Sigmoid colon (tissue), 7 donors: ENCODE results near the gene SYT9. TPM values are rescaled to one million over a fixed set of nuclear protein-coding genes. Genes with fewer than 3 reads are reported as not detected.

Source experiments
- DNase-seq: peaks from one replicate; pipeline ENCODE4 v3.0.0-alpha.2; 2019
- H3K27ac ChIP-seq, 4 donors: fragments of 200-600 bp; sonication (generic); one replicate each; pipeline ENCODE4 v1.5.1; 2016 to 2019; ENCODE audit warnings: mild to moderate bottlenecking in 1 of 4
- H3K27me3 ChIP-seq, 3 donors: fragments of 200-600 bp; sonication (generic); one replicate each; pipeline ENCODE4 v1.5.1; 2019; ENCODE audit warnings: mild to moderate bottlenecking in 1 of 3
- H3K36me3 ChIP-seq, 4 donors: fragments of 200-600 bp; sonication (generic); one replicate each; pipeline ENCODE4 v1.5.1; 2016 to 2019
- H3K4me1 ChIP-seq, 4 donors: fragments of 200-600 bp; sonication (generic); one replicate each; pipeline ENCODE4 v1.5.1; 2017 to 2019
- H3K4me3 ChIP-seq, 4 donors: fragments of 200-600 bp; sonication (generic); one replicate each; pipeline ENCODE4 v1.5.1; 2017 to 2019; ENCODE audit warnings: mild to moderate bottlenecking in 2 of 4, moderate library complexity in 1 of 4
- H3K9me3 ChIP-seq, 4 donors: fragments of 200-600 bp in 3 of 4; sonication (generic) in 3 of 4; one replicate each; pipeline versions ENCODE4 v1.5.1 to v1.6.1; 2013 to 2019
- CTCF ChIP-seq, 4 experiments: fragments of 450-650 bp in 3 of 4; fragments of 200-600 bp in 1 of 4; IDR thresholded peaks; one replicate each; pipeline ENCODE4 v1.5.1; 2016 to 2019; ENCODE audit warnings: antibody characterized with exemption in 4 of 4, mild to moderate bottlenecking in 3 of 4, moderate library complexity in 2 of 4
- EP300 ChIP-seq, 4 donors: sonication (generic); formaldehyde crosslinking; IDR thresholded peaks; one replicate each; pipeline ENCODE4 v1.6.1; 2017; ENCODE audit warnings: antibody characterized with exemption in 4 of 4
- POLR2A ChIP-seq, 2 donors: fragments of 450-650 bp; IDR thresholded peaks; one replicate each; pipeline ENCODE4 v1.6.1; 2016; ENCODE audit warnings: antibody characterized with exemption in 2 of 2, mild to moderate bottlenecking in 2 of 2, moderate library complexity in 2 of 2
- POLR2AphosphoS5 ChIP-seq, 4 donors: sonication (generic); formaldehyde crosslinking; IDR thresholded peaks; one replicate each; pipeline ENCODE4 v1.6.1; 2017; ENCODE audit warnings: antibody characterized with exemption in 4 of 4
- WGBS, 2 donors: extraction: QIAGEN DNeasy Blood & Tissue Kit; methylation state at CpG; one replicate each; pipeline ENCODE4 v1.1.7; 2013; 5-methylcytosine and 5-hydroxymethylcytosine counted together
- intact Hi-C: fragments of 100-400 bp; cut with DNase I; formaldehyde crosslinking; loops from one replicate; pipeline ENCODE4 v1.15.1; 2023
- polyA plus RNA-seq, 3 donors: library from polyadenylated mRNA; stranded (reverse); fragments of 200-250 nt; gene quantifications; one replicate each; pipeline ENCODE4 v1.2.3, GENCODE V29; 2013
- total RNA-seq, 4 donors: library from RNA; depleted of rRNA; stranded (reverse); fragments of >200 nt; gene quantifications; one replicate each; pipeline ENCODE4 v1.1.0, GENCODE V29; 2016
- donor health status: healthy with polysubstance abuse.
- donor health status: Bipolar disorder and iron deficiency.
- donor health status: healthy.

SYT9 gene
- total and polyA plus RNA-seq, 7 donors, result 0.16 to 1.1 (median 0.28) TPM; not detected in 2

GRCh38 chr11:7414973-7415817 is 163.5 kb downstream of the SYT9 start:
- intact Hi-C loops, result no loop called here
- H3K4me3 ChIP-seq, result no peak overlapping the region
- H3K36me3 ChIP-seq, result no peaks in the 10 kb centered on the region
- 80 to 87% methylated on average over 14 of the region's 14 CpGs for WGBS, 2 donors
- TF ChIP-seq POLR2A (IDR thresholded peaks at IDR 0.05) (no peak), POLR2AphosphoS5 (IDR thresholded peaks at IDR 0.05) (no peak), EP300 (IDR thresholded peaks at IDR 0.05) (no peak), CTCF (IDR thresholded peaks at IDR 0.05) (no peak)
- H3K4me1 ChIP-seq, result no peaks in the 10 kb centered on the region
- DNase-seq, result no peak
- peaks cover 0 to 7% (median 0%) of the 10 kb centered on the region in 4 donors for H3K9me3 ChIP-seq
- H3K27me3 ChIP-seq, result no peaks in the 10 kb centered on the region
- H3K27ac ChIP-seq, result no peak overlapping the region

- no peaks in the 10 kb centered on the region for H3K4me1 ChIP-seq
- H3K9me3 ChIP-seq, result peaks cover 0 to 3% (median 0%) of the 10 kb centered on the region in 4 donors
- intact Hi-C loops, result no loop called here
- no peaks in the 10 kb centered on the region for H3K36me3 ChIP-seq
- H3K4me3 ChIP-seq, result no peak overlapping the region
- DNase-seq, result no peak
- H3K27me3 ChIP-seq, result no peaks in the 10 kb centered on the region
- TF ChIP-seq POLR2A (IDR thresholded peaks at IDR 0.05) (no peak), POLR2AphosphoS5 (IDR thresholded peaks at IDR 0.05) (no peak), CTCF (IDR thresholded peaks at IDR 0.05) (no peak), EP300 (IDR thresholded peaks at IDR 0.05) (no peak)
- no peak overlapping the region for H3K27ac ChIP-seq
- 8 to 47% methylated on average over 4 of the region's 4 CpGs for WGBS, 2 donors
These were observed 164.4 kb downstream of the SYT9 start for GRCh38 chr11:7416080-7416479.

GRCh38 chr11:7417328-7417727 is 165.6 kb downstream of the SYT9 start:
- intact Hi-C loops, result no loop called here
- no peak overlapping the region for H3K27ac ChIP-seq
- no peaks in the 10 kb centered on the region for H3K27me3 ChIP-seq
- TF ChIP-seq POLR2A (IDR thresholded peaks at IDR 0.05), result no peak
- TF ChIP-seq CTCF (IDR thresholded peaks at IDR 0.05), result no peak
- no peak for TF ChIP-seq POLR2AphosphoS5 (IDR thresholded peaks at IDR 0.05)
- H3K4me1 ChIP-seq, result no peaks in the 10 kb centered on the region
- no peak for DNase-seq
- no peaks in the 10 kb centered on the region for H3K36me3 ChIP-seq
- H3K4me3 ChIP-seq, result no peak overlapping the region
- peaks cover 0 to 2% (median 0%) of the 10 kb centered on the region in 4 donors for H3K9me3 ChIP-seq

GRCh38 chr11:7418061-7418460 is 166.4 kb downstream of the SYT9 start:
- TF ChIP-seq EP300 (IDR thresholded peaks at IDR 0.05) (no peak), POLR2AphosphoS5 (IDR thresholded peaks at IDR 0.05) (no peak), CTCF (IDR thresholded peaks at IDR 0.05) (no peak), POLR2A (IDR thresholded peaks at IDR 0.05) (no peak)
- Histone ChIP-seq H3K36me3 (no peaks in the 10 kb centered on the region), H3K27me3 (no peaks in the 10 kb centered on the region), H3K4me1 (no peaks in the 10 kb centered on the region), H3K9me3 (peaks cover 0 to 2% (median 0%) of the 10 kb centered on the region in 4 donors), H3K27ac (no peak overlapping the region), H3K4me3 (no peak overlapping the region)
- no peak for DNase-seq
- 88% methylated on average over 3 of the region's 3 CpGs for WGBS, 2 donors
- intact Hi-C loops, result no loop called here
